Measurements from ENCODE around the gene RAD51B. TPM values are rescaled to one million over a fixed set of nuclear protein-coding genes. Genes with fewer than 3 reads are reported as not detected.

Gene RAD51B
- total RNA-seq, 4 donors from 2014 or later, result 12.6 to 26.4 (median 16.7) TPM

GRCh38 chr14:68571114-68571591 is 751.6 kb downstream of the RAD51B start:
- 87 to 91% methylated on average over 4 of the region's 4 CpGs for WGBS, 2 donors
- DNase-seq (ENCODE audit: low spot score in 2 of 2), result no peak

DNA sequence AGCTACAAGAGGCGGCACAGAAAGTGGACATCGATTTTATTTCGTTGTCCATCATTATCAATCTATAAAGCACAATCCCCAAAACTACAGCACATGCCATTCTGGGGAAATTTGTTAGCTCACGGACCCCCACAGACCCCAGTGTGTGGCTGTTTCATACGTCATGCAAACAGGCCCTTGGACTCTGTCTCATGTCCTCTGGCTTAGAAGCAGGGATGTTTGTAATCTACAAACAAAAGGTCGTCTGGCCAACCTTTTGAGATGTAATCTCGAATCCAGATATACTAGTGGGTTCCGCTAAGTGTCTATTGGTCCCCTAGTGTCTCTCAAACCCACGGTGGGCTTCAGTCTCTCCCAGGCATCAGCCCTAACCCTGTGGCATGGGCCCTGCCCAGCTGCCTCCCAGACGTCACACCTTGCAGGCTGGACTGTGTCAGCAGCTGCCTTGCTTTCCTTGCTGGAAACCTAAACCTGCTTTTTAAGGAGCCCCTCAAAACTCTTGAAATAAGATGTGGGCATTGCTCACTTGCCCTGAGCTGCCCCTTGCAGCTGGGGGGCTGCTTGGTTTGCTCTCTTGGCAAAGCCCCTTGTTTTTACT is 752.4 kb downstream of the RAD51B start:
- Histone ChIP-seq H3K36me3 (no peaks in the 10 kb centered on the region), H3K4me3 (no peak overlapping the region), H3K4me1 (peaks cover 0 to 49% (median 20%) of the 10 kb centered on the region in 4 donors), H3K27me3 (no peaks in the 10 kb centered on the region), H3K9me3 (no peaks in the 10 kb centered on the region), H3K27ac (no peak overlapping the region)
- no peak for DNase-seq (ENCODE audit: low spot score in 2 of 2)
- TF ChIP-seq EP300 (IDR thresholded peaks at IDR 0.05) (no peak), POLR2A (IDR thresholded peaks at IDR 0.05) (no peak), CTCF (IDR thresholded peaks at IDR 0.05) (no peak)
- WGBS, 2 donors, result 79 to 96% methylated on average over 10 of the region's 10 CpGs

More at GRCh38 chr14:68571114-68571591, 751.6 kb downstream of the RAD51B start:
- no peak overlapping the region for H3K4me3 ChIP-seq
- no peaks in the 10 kb centered on the region for H3K9me3 ChIP-seq
- no peak overlapping the region for H3K27ac ChIP-seq
- TF ChIP-seq POLR2A (IDR thresholded peaks at IDR 0.05), result no peak
- no peak for TF ChIP-seq CTCF (IDR thresholded peaks at IDR 0.05)
- H3K27me3 ChIP-seq, result no peaks in the 10 kb centered on the region
- H3K36me3 ChIP-seq, result no peaks in the 10 kb centered on the region
- peaks cover 0 to 48% (median 17%) of the 10 kb centered on the region in 4 donors for H3K4me1 ChIP-seq

DNA sequence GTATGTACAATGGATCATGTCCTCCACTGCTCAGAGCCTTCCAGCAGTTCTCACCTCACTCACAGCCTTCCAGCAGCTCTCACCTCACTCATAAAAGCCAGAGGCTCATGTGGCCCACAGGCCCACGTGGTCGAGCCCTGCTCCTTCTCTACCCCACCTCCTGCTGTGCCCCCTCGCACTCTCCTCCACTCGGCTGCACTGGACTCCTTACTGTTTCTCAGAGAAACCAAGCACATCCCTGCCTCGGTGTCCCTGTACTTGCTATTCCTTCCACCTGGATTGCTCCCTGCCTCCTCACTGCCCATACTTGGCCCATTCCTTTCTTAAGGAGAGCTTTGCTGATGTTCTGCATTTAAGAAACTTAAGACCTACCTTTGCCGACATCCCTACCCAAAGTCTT is 753.5 kb downstream of the RAD51B start:
- no peak for DNase-seq (ENCODE audit: low spot score in 2 of 2)
- Histone ChIP-seq H3K27me3 (no peaks in the 10 kb centered on the region), H3K4me3 (no peak overlapping the region), H3K9me3 (no peaks in the 10 kb centered on the region), H3K36me3 (no peaks in the 10 kb centered on the region), H3K27ac (no peak overlapping the region), H3K4me1 (peaks cover 0 to 54% (median 20%) of the 10 kb centered on the region in 4 donors)
- TF ChIP-seq CTCF (IDR thresholded peaks at IDR 0.05) (no peak), EP300 (IDR thresholded peaks at IDR 0.05) (no peak), POLR2A (IDR thresholded peaks at IDR 0.05) (no peak)
- WGBS, 2 donors, result 93 to 94% methylated on average over 6 of the region's 6 CpGs

DNA sequence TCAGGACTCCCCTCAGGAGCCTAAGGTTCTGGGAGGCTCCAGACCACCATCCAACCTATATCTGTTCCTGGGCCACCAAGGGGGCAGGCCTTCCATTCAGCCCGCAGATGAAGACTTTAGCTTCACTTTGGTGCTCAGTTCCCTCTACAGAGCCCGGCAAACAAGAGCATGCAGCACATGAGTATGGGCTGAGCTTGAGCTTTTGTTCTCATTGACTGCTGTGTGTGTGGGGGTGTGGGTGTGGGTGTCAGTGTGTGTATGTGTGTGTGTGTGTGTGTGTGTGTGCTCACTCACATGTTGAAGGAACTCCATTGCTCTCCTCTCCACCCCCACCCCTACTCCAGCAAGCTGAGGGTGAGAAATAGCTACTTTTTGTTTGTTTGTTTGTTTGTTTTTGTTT is 754.1 kb downstream of the RAD51B start:
- 55 to 66% methylated on average over 2 of the region's 2 CpGs for WGBS, 2 donors
- no peak for TF ChIP-seq CTCF (IDR thresholded peaks at IDR 0.05)
- TF ChIP-seq POLR2A (IDR thresholded peaks at IDR 0.05), result no peak
- TF ChIP-seq EP300 (IDR thresholded peaks at IDR 0.05), result no peak
- no peaks in the 10 kb centered on the region for H3K36me3 ChIP-seq
- peaks cover 0 to 49% (median 17%) of the 10 kb centered on the region in 4 donors for H3K4me1 ChIP-seq
- no peaks in the 10 kb centered on the region for H3K9me3 ChIP-seq
- no peak overlapping the region for H3K4me3 ChIP-seq
- H3K27me3 ChIP-seq, result no peaks in the 10 kb centered on the region
- H3K27ac ChIP-seq, result no peak overlapping the region
- no peak for DNase-seq (ENCODE audit: low spot score in 2 of 2)

DNA sequence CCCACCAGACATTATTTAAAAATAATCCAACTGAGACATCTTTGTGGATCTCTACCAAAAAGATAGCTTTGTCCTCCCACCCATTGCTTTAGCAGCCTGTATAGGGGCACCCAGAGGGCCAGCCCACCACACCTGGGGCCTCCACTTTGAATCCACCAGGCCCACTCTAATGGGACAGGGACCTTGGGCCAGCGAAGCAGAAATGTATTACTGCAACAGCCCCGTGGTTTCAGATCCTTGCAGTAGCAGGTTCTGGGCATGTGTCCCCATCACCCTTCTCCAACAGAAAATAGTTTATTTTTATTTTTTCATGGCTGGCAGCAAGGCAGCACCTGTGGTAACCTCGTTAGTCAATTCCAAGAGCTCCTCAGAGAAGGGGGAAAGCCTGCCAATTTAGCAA is 754.9 kb downstream of the RAD51B start:
- 83 to 87% methylated on average over 3 of the region's 3 CpGs for WGBS, 2 donors
- Histone ChIP-seq H3K27ac (no peak overlapping the region), H3K4me1 (peaks cover 0 to 42% (median 12%) of the 10 kb centered on the region in 4 donors), H3K36me3 (no peaks in the 10 kb centered on the region), H3K27me3 (no peaks in the 10 kb centered on the region), H3K4me3 (no peak overlapping the region), H3K9me3 (no peaks in the 10 kb centered on the region)
- no peak for TF ChIP-seq EP300 (IDR thresholded peaks at IDR 0.05)
- TF ChIP-seq CTCF (IDR thresholded peaks at IDR 0.05), result no peak
- no peak for TF ChIP-seq POLR2A (IDR thresholded peaks at IDR 0.05)
- no peak for DNase-seq (ENCODE audit: low spot score in 2 of 2)

Data from tibial nerve (tissue), 4 donors.